Measurements from ENCODE around the gene OR10G4. TPM values are rescaled to one million over a fixed set of nuclear protein-coding genes. Genes with fewer than 3 reads are reported as not detected.

OR10G4 gene
- total and polyA plus RNA-seq, 2 of the 8 experiments (the other 6 are each of a cell fraction or from before 2014, with no cell fraction given): 0.14 TPM; not detected in 1

DNA sequence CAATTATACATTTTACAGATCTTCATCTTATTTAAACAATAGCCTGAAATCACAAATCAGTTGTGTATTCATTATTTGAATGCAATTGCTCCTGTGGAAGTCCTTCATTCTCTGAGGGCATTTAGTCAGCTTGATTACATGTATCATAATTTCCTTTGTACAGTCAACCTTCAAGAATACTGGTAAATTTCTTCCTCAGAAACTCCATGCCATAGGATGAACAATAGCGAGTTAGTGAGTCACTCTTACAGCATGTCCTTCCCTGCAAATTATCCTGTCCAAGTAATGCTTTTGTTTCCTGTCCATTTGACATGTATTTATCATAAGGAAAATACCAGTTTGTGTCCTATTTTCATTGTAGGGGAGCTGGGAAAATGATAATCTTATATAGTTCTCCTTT is 39.0 kb upstream of the OR10G4 start:
- Histone ChIP-seq H3K18ac (ENCODE audit: extremely low read depth, low read length) (no peak overlapping the region), H2AFZ (ENCODE audit: low read length) (no peak overlapping the region), H3K9ac (replicated peaks in 1 of 4; ENCODE audit: extremely low read depth in 1 of 4, low read depth in 3 of 4, low read length in 3 of 4) (no peak overlapping the region), H3K79me2 (ENCODE audit: control insufficient read depth in 1 of 2, insufficient read depth in 2 of 2, low read length in 2 of 2) (no peaks in the 10 kb centered on the region), H2BK120ac (replicated peaks; ENCODE audit: low read depth, low read length) (no peak overlapping the region), H2BK12ac (ENCODE audit: low read depth, low read length) (no peak overlapping the region), H3K4me2 (ENCODE audit: insufficient read depth in 1 of 2, low read depth in 2 of 2, low read length in 2 of 2) (no peak overlapping the region), H3K9me3 (ENCODE audit: insufficient read depth in 2 of 2, low read depth in 1 of 2, low read length in 1 of 2) (no peaks in the 10 kb centered on the region), H3K23me2 (ENCODE audit: low read depth, low read length) (no peaks in the 10 kb centered on the region), H3K56ac (replicated peaks; ENCODE audit: insufficient read length, low read depth, low read length) (no peak overlapping the region), H4K20me1 (replicated peaks in 1 of 2; ENCODE audit: control insufficient read depth in 1 of 2, insufficient read depth in 2 of 2, low read length in 2 of 2) (no peaks in the 10 kb centered on the region), H3K23ac (ENCODE audit: insufficient read length) (no peak overlapping the region), H4K5ac (ENCODE audit: insufficient read length, low read depth, low read length) (no peak overlapping the region), H2BK15ac (ENCODE audit: low read length) (no peak overlapping the region), H2AK5ac (ENCODE audit: low read depth, low read length) (no peak overlapping the region), H4K91ac (replicated peaks; ENCODE audit: insufficient read length, low read length) (no peak overlapping the region), H2BK5ac (ENCODE audit: low read depth, low read length) (no peak overlapping the region), H2BK20ac (ENCODE audit: low read length) (no peak overlapping the region), H3K4ac (replicated peaks; ENCODE audit: insufficient read length, low read depth, low read length) (no peak overlapping the region), H3K27ac (ENCODE audit: low read depth, low read length) (no peak overlapping the region), H4K8ac (ENCODE audit: extremely low read depth, insufficient read depth, low read length) (no peak overlapping the region), H3K36me3 (ENCODE audit: control insufficient read depth in 2 of 4, insufficient read depth in 4 of 4, low read length in 3 of 4) (no peaks in the 10 kb centered on the region), H3K79me1 (ENCODE audit: low read depth, low read length) (no peaks in the 10 kb centered on the region), H3K4me1 (replicated peaks in 1 of 4; ENCODE audit: control insufficient read depth in 3 of 4, insufficient read depth in 4 of 4, low read length in 3 of 4) (no peaks in the 10 kb centered on the region), H3K27me3 (replicated peaks in 1 of 4; ENCODE audit: control insufficient read depth in 3 of 4, extremely low read depth in 1 of 4, insufficient read depth in 3 of 4, low read length in 3 of 4) (no peaks in the 10 kb centered on the region), H3K4me3 (ENCODE audit: extremely low read depth in 1 of 4, insufficient read depth in 2 of 4, low read depth in 3 of 4, low read length in 4 of 4) (no peak overlapping the region), H3K14ac (ENCODE audit: insufficient read length) (no peak overlapping the region)
- ChIA-PET POLR2A (ENCODE audit: partially characterized antibody) (no interaction called here), CTCF (ENCODE audit: partially characterized antibody) (no interaction called here)
- DNase-seq (ENCODE audit: low read depth in 1 of 2, low spot score in 2 of 2): no peak
- 77% methylated on average over 1 of the region's 1 CpG; no CpG with 5 or more reads in 1 of the 2 experiments for WGBS, 2 experiments (ENCODE audit: extremely low coverage in 1 of 2, insufficient coverage in 1 of 2, insufficient read length in 1 of 2, insufficient replicate concordance in 2 of 2, low coverage in 1 of 2, low lambda C conversion rate in 2 of 2, missing lambda C conversion rate in 1 of 2)
- TF ChIP-seq RFX5 (IDR thresholded peaks at IDR 0.05; ENCODE audit: borderline replicate concordance, low read depth, low read length) (no peak), SRF (IDR thresholded peaks at IDR 0.05; ENCODE audit: low read depth, low read length) (no peak), TAF7 (optimal IDR thresholded peaks at IDR 0.05; ENCODE audit: borderline replicate concordance, low read depth, low read length) (no peak), RBBP5 (IDR thresholded peaks at IDR 0.05; ENCODE audit: borderline replicate concordance, low read depth, low read length) (no peak), RNF2 (IDR thresholded peaks at IDR 0.05; ENCODE audit: borderline replicate concordance, low read depth, low read length, missing control alignments, poor library complexity, severe bottlenecking) (no peak), RXRA (IDR thresholded peaks at IDR 0.05; ENCODE audit: insufficient read depth, low read depth, low read length) (no peak), SP2 (IDR thresholded peaks at IDR 0.05; ENCODE audit: low read length) (no peak), HDAC6 (IDR thresholded peaks at IDR 0.05; ENCODE audit: low read depth, low read length) (no peak), KDM1A (IDR thresholded peaks at IDR 0.05; ENCODE audit: borderline replicate concordance, low read length) (no peak), TBP (IDR thresholded peaks at IDR 0.05; ENCODE audit: low read depth, low read length) (no peak), CHD1 (IDR thresholded peaks at IDR 0.05; ENCODE audit: low read depth, low read length) (no peak)
- no peak for FAIRE-seq

Data from H1 (cell line).